Adipose tissue (tissue), 3 donors: ENCODE measurements around the gene BIN2. TPM values are rescaled to one million over a fixed set of nuclear protein-coding genes. Genes with fewer than 3 reads are reported as not detected.
"Not testable (repeated sequence)": the region's sequence is repeated elsewhere in the genome, so short reads cannot be mapped to it uniquely, and the experiment has no call there.

Experiments
- H3K27ac ChIP-seq: one replicate; pipeline ENCODE4 v1.5.1; 2013; ENCODE audit warnings: low read depth, low read length
- WGBS, 3 donors: extraction: QIAGEN DNeasy Blood & Tissue Kit; methylation state at CpG; one replicate each; pipeline ENCODE4 v1.1.7; 2013; 5-methylcytosine and 5-hydroxymethylcytosine counted together
- polyA plus RNA-seq, 3 donors: library from polyadenylated mRNA; stranded (reverse); fragments of 200-250 nt; gene quantifications; one replicate each; pipeline ENCODE4 v1.2.3, GENCODE V29; 2013
- donor health status: healthy with polysubstance abuse.
- donor health status: Bipolar disorder and iron deficiency.
- donor health status: healthy.

BIN2 gene
- polyA plus RNA-seq, 3 donors = 1.5 to 8.8 (median 8.4) TPM

DNA sequence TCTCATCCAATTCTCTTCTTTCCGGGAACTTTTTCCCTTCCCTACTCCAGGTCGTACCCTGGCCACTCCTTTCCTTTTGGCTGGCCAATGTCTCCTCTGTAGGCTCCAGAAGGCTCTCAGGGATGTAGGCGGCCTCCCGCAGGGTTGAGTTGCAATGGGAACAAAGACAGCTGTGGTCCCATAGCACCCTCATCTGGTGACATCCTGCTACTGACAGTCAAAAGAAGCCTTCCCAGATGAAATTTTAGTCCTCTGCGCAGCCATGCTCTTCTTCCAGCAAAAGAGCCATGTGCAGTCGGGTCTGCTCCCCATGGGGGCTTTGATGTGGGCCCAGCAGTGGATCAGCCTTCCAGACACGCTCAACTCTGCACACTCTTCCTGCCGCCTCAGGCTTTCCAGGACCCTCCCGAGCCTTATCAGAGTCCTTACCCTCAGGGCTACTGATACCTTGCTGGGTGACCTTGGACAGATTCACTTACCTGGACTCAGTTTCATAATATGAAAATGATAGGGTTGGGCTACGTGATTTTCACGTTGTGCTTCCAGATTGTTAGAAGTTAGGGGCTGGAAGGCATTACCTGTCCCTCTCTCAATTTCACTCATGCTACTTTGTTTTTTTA is 28.0 kb upstream of the BIN2 start:
- WGBS, 3 donors = 19 to 54% (median 51%) methylated on average over 11 of the region's 11 CpGs
- no peak overlapping the region for H3K27ac ChIP-seq

GRCh38 chr12:51349026-51349425 is 25.1 kb upstream of the BIN2 start:
- 90 to 94% (median 93%) methylated on average over 5 of the region's 5 CpGs for WGBS, 3 donors
- H3K27ac ChIP-seq = no peak overlapping the region

DNA sequence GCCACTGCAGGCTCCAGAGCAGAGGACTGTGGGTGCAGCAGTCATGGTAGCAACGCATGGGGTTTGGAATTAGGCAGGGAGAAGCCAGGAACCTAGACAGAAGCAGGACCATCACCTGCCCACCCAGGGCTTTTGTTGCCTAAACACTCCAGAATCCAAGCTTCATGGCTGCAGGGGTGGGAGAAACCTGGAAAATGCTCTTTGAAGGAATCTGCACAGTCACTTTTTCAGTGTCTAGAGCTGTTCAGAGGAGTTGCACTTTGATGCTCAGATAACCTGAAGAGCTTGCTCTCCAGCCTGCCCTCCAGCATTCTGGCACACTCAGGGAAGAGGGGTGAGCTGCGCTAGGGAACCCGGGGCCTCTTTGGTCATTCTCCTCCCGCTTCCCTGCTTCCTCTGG is 24.1 kb upstream of the BIN2 start:
- H3K27ac ChIP-seq = no peak overlapping the region
- 91 to 95% (median 94%) methylated on average over 4 of the region's 4 CpGs for WGBS, 3 donors

DNA sequence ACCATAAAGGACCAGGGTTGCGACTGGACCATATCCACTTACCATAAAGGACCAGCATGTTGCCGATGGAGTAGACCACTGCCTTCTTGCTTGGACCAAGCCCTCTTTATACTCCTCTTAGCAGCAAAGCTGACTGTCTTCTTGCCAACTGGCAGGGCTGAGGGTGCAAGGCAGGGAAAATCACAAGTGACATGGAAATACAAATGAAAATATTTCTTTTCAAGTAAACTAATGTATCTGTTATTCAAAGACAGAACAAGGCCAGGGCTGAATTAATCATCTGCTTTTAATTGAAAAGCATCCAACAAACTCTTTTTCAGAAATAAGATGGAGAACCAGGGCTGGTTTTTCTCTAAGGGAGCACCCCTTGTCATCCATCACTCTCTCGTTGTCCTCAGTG is 22.6 kb upstream of the BIN2 start, which contains the start of gene CELA1:
CELA1 (minus strand) TSS at position 99 of the 400 bp plus-strand sequence; CDS start at position 58, 41 bp downstream.
- 82 to 87% (median 87%) methylated on average over 3 of the region's 3 CpGs for WGBS, 3 donors

GRCh38 chr12:51345681-51346080 is 21.7 kb upstream of the BIN2 start:
- H3K27ac ChIP-seq = no peak overlapping the region
- 65 to 80% (median 69%) methylated on average over 7 of the region's 7 CpGs for WGBS, 3 donors

More for the DNA sequence above, 22.6 kb upstream of the BIN2 start, which contains the start of gene CELA1:
- no peak within 1 kb of the TSS for H3K27ac ChIP-seq

DNA sequence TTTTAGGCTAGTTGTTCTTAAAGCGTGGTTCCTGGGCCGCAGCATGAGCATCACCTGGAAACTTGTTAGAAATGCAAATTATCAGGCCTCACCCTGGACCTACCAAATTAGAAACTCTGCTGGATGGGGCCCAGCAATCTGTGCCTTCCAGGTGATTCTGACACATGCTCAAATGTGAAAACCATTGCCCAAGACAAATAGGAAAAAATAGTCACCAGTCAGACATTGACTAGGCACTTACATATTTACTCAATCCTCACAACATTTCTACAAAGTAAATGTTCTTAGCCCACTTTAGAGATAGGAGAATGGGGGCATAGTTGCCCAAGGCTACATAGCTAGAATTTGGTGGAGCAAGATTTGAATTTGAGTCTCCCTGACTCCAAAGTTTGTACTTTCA is 19.2 kb upstream of the BIN2 start:
- WGBS, 3 donors = 94 to 98% (median 95%) methylated on average over 2 of the region's 2 CpGs
- H3K27ac ChIP-seq = no peak overlapping the region

- H3K27ac ChIP-seq = no peak overlapping the region
- WGBS, 3 donors = 90 to 93% (median 91%) methylated on average over 10 of the region's 10 CpGs
Measured at GRCh38 chr12:51342416-51342815, 18.4 kb upstream of the BIN2 start.

DNA sequence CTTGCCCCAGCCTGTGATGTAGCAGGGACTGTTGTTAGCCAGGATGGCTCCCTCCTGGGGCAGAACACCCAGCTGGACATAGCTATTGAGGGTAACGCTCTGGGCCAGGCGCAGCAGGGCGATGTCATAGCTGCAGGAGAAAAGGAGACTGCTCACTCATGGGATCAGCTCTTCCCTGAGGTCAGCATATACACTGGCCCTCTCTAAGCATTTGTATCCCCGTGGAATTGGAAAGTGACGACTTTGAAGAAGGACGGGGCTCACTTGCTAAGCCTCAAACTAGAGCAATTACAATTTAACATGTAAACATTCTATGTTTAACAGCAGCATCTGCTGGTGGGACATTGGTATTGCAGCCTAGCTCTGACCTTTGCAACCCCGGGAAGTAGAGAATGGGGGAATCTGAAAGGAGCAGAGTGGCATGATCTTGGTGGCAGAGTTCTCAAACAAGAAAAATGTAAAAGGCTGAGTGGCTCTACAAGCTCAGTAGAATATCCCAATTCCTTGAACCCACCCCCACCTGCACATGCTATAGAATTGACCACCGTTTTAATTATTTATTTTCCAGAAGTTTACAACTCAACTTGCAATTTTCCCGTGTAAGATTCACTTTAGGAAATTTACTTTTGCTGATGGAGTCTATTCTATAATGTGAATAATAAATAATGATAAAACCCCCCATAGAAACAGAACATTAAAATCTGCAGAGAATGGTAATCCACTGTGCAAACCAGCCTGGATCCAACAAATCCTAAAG is 17.5 kb upstream of the BIN2 start:
- WGBS, 3 donors = 21 to 38% (median 33%) methylated on average over 9 of the region's 9 CpGs
- H3K27ac ChIP-seq = no peak overlapping the region

DNA sequence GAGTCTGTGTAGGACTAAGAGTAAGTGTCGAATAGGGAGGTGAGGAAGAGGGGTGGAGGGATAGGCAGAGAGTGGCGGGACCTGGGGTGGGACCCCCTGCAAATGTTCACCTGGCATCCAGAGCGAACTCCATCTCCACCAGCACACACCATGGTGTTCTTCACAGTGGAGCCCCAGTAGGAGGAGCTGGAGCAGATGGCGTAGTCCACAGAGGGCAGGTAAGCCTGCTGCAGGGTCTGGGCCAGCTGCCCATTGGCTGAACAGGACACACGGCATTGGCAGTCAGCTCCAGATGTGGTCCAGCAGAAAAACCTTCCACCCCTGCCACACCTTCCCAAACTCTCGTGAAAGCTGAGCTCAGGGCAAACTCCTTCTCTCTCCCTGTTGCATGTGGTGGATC is 15.8 kb upstream of the BIN2 start:
- 81 to 87% (median 82%) methylated on average over 6 of the region's 6 CpGs for WGBS, 3 donors
- H3K27ac ChIP-seq = no peak overlapping the region

DNA sequence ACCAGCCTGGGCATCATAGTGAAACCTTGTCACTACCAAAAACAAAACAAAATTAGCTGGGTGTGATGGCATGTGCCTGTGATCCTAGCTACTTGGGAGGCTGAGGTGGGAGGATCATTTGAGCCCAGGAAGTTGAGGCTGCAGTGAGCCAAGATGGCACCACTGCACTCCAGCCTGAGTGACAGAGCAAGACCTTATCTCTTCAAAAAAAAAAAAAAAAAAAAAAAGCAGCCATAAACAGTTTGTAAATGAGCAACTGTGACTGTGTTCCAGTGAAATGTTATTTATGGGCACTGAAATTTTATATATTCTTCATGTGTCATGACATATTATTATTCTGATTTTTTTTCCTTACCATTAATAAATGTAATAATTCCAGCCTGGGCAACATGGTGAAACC is 13.4 kb upstream of the BIN2 start:
- H3K27ac ChIP-seq = not testable (repeated sequence)

DNA sequence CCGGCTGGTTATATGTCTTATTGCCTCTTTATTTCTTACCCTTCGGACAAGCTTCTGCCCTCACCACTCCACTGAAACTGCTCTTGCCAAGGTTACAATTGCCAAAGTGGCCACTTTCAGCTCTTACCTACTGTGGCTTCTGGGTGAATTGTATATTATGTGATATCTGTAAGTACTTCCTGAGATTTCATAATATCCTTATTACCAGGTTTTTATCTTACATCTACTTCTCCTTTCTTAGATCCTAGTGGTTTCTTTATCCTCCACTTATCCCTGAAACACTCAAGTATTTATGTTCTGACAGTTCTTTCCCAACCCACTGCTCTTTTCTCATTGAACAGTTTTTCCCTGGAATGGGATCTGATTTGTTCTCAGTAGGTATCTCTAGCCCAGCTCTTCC is 12.0 kb upstream of the BIN2 start:
- no peak overlapping the region for H3K27ac ChIP-seq
- WGBS, 3 donors = 52 to 89% (median 74%) methylated on average over 2 of the region's 2 CpGs

- no peak overlapping the region for H3K27ac ChIP-seq
- WGBS, 3 donors = 63 to 65% (median 65%) methylated on average over 4 of the region's 4 CpGs
Measured at GRCh38 chr12:51334764-51335163, 10.8 kb upstream of the BIN2 start.

GRCh38 chr12:51333536-51333935 is 9.6 kb upstream of the BIN2 start:
- WGBS, 3 donors = 73 to 77% (median 74%) methylated on average over 6 of the region's 6 CpGs
- H3K27ac ChIP-seq = no peak overlapping the region

DNA sequence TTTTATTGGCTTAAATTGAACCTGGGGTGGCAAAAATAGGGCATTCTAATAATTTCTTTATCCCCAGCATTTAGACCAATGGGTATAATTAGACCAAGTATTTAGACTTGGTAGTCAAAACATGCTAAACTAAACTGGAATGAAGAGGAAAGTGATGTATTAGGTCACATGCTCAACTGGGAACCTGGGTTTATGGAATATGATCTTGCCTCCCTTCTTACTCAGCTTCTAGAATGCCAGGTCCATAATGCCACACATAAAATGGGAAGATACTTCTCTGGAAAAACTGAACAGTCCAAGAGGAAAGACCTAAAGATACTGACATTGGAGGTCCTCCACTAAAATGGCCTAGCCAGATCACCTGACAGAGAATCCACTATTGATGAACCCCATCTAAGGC is 6.2 kb upstream of the BIN2 start:
- H3K27ac ChIP-seq = no peak overlapping the region

GRCh38 chr12:51329742-51330141 is 5.8 kb upstream of the BIN2 start:
- H3K27ac ChIP-seq = no peak overlapping the region
- 48 to 79% (median 77%) methylated on average over 5 of the region's 5 CpGs for WGBS, 3 donors

GRCh38 chr12:51328587-51328986 is 4.6 kb upstream of the BIN2 start:
- 74 to 85% (median 82%) methylated on average over 4 of the region's 4 CpGs for WGBS, 3 donors

GRCh38 chr12:51326698-51327439 is 2.9 kb upstream of the BIN2 start:
- H3K27ac ChIP-seq = no peak overlapping the region
- WGBS, 3 donors = 38 to 68% (median 44%) methylated on average over 7 of the region's 7 CpGs

More at GRCh38 chr12:51328587-51328986, 4.6 kb upstream of the BIN2 start:
- H3K27ac ChIP-seq = no peak overlapping the region

DNA sequence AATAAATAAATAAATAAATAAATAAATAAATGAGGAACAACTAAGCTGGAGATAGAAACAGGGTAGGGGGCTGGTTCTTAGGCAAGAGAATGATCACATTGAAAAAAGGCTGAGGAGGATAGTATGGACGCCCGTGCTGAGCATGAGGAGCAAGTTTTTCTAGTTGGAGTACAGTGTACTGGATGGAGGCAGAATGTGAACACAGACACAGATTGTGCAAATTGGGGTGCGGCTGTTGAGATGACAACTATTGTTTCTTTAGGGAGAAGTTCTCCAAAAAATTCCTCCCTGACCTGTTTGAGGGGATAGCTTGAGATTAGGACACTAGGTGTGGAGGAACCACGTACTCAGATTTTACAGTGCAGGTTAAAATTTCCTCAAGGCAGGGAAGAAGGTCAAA is 979 bp upstream of the BIN2 start:
- WGBS, 3 donors = 73 to 83% (median 80%) methylated on average over 4 of the region's 4 CpGs
- H3K27ac ChIP-seq = no peak overlapping the region

DNA sequence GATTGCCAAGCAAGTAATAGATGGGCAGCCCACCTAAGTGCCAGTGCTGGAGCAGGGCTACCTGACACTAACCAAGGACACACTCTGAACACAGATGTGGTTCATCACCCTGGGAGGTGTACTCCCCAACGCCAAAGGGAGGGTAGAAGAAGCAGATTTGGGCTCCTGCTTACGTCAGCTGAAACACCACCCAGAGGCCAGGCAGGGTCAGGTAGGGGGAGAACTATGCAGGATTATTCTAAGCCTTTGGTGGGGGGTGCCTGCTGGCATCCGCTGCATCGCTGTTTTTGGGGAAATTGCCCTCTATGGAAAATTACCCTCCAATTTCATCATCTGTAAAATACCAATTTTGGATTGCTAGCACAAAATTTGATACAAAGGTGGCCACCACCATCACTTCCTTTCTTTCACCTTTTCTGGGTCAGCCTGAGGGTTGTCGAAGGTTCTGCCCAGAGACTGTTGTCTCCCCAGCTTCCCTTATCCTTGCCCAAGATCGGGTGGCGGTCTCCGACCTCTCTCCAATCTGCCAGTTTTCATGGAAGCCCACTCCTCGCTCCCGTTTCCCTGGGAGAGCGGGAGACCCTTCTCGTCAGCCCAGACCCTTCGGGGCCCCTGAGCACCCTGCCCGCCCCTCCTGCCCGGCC is 535 bp downstream of the BIN2 start:
- WGBS, 3 donors = 51 to 81% (median 59%) methylated on average over 15 of the region's 15 CpGs

More for the DNA sequence above, 535 bp downstream of the BIN2 start:
- no peak overlapping the region for H3K27ac ChIP-seq
